ENCODE measurements around the gene NFX1.

- TF ChIP-seq CTCF (IDR thresholded peaks at IDR 0.05), result no peak
- no peak for TF ChIP-seq POLR2A (IDR thresholded peaks at IDR 0.05)
These were observed 1.4 kb upstream of the NFX1 start for GRCh38 chr9:33288828-33289483.

Data from thyroid gland (tissue), 4 donors.